SU-DHL-6 (cell line): Measurements from ENCODE around the gene IER5.
"Not testable (repeated sequence)": the region's sequence is repeated elsewhere in the genome, so short reads cannot be mapped to it uniquely, and the experiment has no call there.

ENCODE experiments used
- H2AFZ ChIP-seq: fragments of 200-600 bp; sonication (generic); 2 replicates; pipeline ENCODE4 v1.6.1; 2014; ENCODE audit warnings: low read depth, mild to moderate bottlenecking, moderate library complexity, mixed read lengths, antibody characterized with exemption, low read length; ENCODE audit not compliant: severe bottlenecking
- H3F3A ChIP-seq: fragments of 200-600 bp; shearing (Covaris generic); 2 replicates; pipeline ENCODE4 v1.6.0; 2016; ENCODE audit warnings: antibody characterized with exemption, mild to moderate bottlenecking; ENCODE audit not compliant: insufficient read depth
- H3K27ac ChIP-seq: fragments of 200-600 bp; sonication (generic); 2 replicates; pipeline ENCODE4 v1.5.1; 2016; ENCODE audit warnings: low read depth, mild to moderate bottlenecking, low read length, moderate library complexity, mixed read lengths
- H3K27me3 ChIP-seq: fragments of 200-600 bp; sonication (generic), shearing (Covaris generic); 2 replicates; pipeline ENCODE4 v1.6.0; 2014; ENCODE audit warnings: mild to moderate bottlenecking, low read length
- H3K36me3 ChIP-seq: fragments of 200-600 bp; sonication (generic); 2 replicates; pipeline ENCODE4 v1.6.1; 2014; ENCODE audit warnings: mild to moderate bottlenecking, low read length, mixed read lengths
- H3K4me2 ChIP-seq: fragments of 300-600, 200-600 bp; shearing (Covaris generic), sonication (generic); 2 replicates; pipeline ENCODE4 v1.6.0; 2014; ENCODE audit warnings: low read length, low read depth, mild to moderate bottlenecking; ENCODE audit not compliant: poor library complexity, severe bottlenecking
- H3K4me3 ChIP-seq: fragments of 200-600 bp; sonication (generic); 2 replicates; pipeline ENCODE4 v1.5.1; 2014; ENCODE audit warnings: antibody characterized with exemption, low read length, mild to moderate bottlenecking, mixed read lengths; ENCODE audit not compliant: insufficient read depth, poor library complexity, severe bottlenecking
- H3K79me2 ChIP-seq: fragments of 200-600 bp; sonication (generic); 2 replicates; pipeline ENCODE4 v1.6.1; 2014; ENCODE audit warnings: mild to moderate bottlenecking, low read length, moderate library complexity; ENCODE audit not compliant: insufficient read depth
- H3K9ac ChIP-seq: fragments of 200-600 bp; sonication (generic); 2 replicates; pipeline ENCODE4 v1.7.0; 2014; ENCODE audit warnings: mild to moderate bottlenecking, low read length
- H3K9me2 ChIP-seq: fragments of 200-600 bp; sonication (generic); replicated peaks from 2 replicates; pipeline ENCODE4 v1.6.1; 2014; ENCODE audit warnings: low read length; ENCODE audit not compliant: insufficient read depth
- H3K9me3 ChIP-seq: fragments of 200-600 bp; sonication (generic); 2 replicates; pipeline ENCODE4 v1.6.1; 2014; ENCODE audit warnings: low read length, mixed read lengths; ENCODE audit not compliant: insufficient read depth
- H4K20me1 ChIP-seq: fragments of 200-600 bp; sonication (generic); 2 replicates; pipeline ENCODE4 v1.6.1; 2014; ENCODE audit warnings: low read depth, mild to moderate bottlenecking, antibody characterized with exemption, low read length, moderate library complexity, mixed read lengths
- CTCF ChIP-seq: fragments of 200-600 bp; sonication (generic); IDR thresholded peaks from one replicate; pipeline ENCODE4 v1.5.1; 2017; ENCODE audit warnings: antibody characterized with exemption, mild to moderate bottlenecking, low read length, moderate library complexity; ENCODE audit not compliant: insufficient read depth, poor library complexity, severe bottlenecking
- EZH2phosphoT487 ChIP-seq: fragments of 200-600 bp; sonication (generic), shearing (Covaris generic); conservative IDR thresholded peaks from 2 replicates; pipeline ENCODE4 v1.6.1; 2018; ENCODE audit warnings: mild to moderate bottlenecking, antibody characterized with exemption, low read length, moderate library complexity, mixed read lengths

Gene IER5

GRCh38 chr1:181056560-181056959, 31.9 kb upstream of the IER5 start:
- peaks cover 2% of the 10 kb centered on the region; the same call in 1 of the 2 replicates for H3F3A ChIP-seq
- no peak overlapping the region for H3K4me2 ChIP-seq
- no peaks in the 10 kb centered on the region for H3K9me3 ChIP-seq
- no peak overlapping the region for H3K27ac ChIP-seq
- no peaks in the 10 kb centered on the region for H3K79me2 ChIP-seq
- H3K9me2 ChIP-seq, result no peaks in the 10 kb centered on the region
- no peaks in the 10 kb centered on the region for H4K20me1 ChIP-seq
- no peaks in the 10 kb centered on the region for H3K27me3 ChIP-seq
- H3K9ac ChIP-seq, result no peak overlapping the region
- no peak overlapping the region for H3K4me3 ChIP-seq
- no peak overlapping the region for H2AFZ ChIP-seq
- no peaks in the 10 kb centered on the region; the same call in 1 of the 2 replicates for H3K36me3 ChIP-seq
- TF ChIP-seq EZH2phosphoT487 (no peak), CTCF (no peak)

- no peak overlapping the region for H3K4me3 ChIP-seq
- H3K36me3 ChIP-seq, result no peaks in the 10 kb centered on the region; the same call in 1 of the 2 replicates
- no peak overlapping the region for H3K4me2 ChIP-seq
- no peak overlapping the region for H3K9ac ChIP-seq
- peaks cover 6% of the 10 kb centered on the region; the same call in 1 of the 2 replicates for H3F3A ChIP-seq
- H2AFZ ChIP-seq, result no peak overlapping the region
- H3K9me3 ChIP-seq, result no peaks in the 10 kb centered on the region
- H3K27me3 ChIP-seq, result no peaks in the 10 kb centered on the region
- no peaks in the 10 kb centered on the region for H3K9me2 ChIP-seq
- H3K79me2 ChIP-seq, result no peaks in the 10 kb centered on the region
- H4K20me1 ChIP-seq, result no peaks in the 10 kb centered on the region
- no peak overlapping the region for H3K27ac ChIP-seq
- no peak for TF ChIP-seq CTCF
- no peak for TF ChIP-seq EZH2phosphoT487
Measured at GRCh38 chr1:181057079-181057478, 31.4 kb upstream of the IER5 start.

- H3K4me3 ChIP-seq, result no peak overlapping the region
- H3K27ac ChIP-seq, result no peak overlapping the region
- no peaks in the 10 kb centered on the region; the same call in 1 of the 2 replicates for H3K36me3 ChIP-seq
- no peaks in the 10 kb centered on the region for H3K9me3 ChIP-seq
- TF ChIP-seq EZH2phosphoT487 (no peak), CTCF (no peak)
- no peaks in the 10 kb centered on the region for H3K27me3 ChIP-seq
- peaks cover 6% of the 10 kb centered on the region; the same call in 1 of the 2 replicates for H3F3A ChIP-seq
- H3K9me2 ChIP-seq, result no peaks in the 10 kb centered on the region
- no peak overlapping the region for H3K4me2 ChIP-seq
- no peaks in the 10 kb centered on the region for H4K20me1 ChIP-seq
- no peak overlapping the region for H3K9ac ChIP-seq
- no peak overlapping the region for H2AFZ ChIP-seq
- H3K79me2 ChIP-seq, result no peaks in the 10 kb centered on the region
Measured at GRCh38 chr1:181059435-181059834, 29.1 kb upstream of the IER5 start.

DNA sequence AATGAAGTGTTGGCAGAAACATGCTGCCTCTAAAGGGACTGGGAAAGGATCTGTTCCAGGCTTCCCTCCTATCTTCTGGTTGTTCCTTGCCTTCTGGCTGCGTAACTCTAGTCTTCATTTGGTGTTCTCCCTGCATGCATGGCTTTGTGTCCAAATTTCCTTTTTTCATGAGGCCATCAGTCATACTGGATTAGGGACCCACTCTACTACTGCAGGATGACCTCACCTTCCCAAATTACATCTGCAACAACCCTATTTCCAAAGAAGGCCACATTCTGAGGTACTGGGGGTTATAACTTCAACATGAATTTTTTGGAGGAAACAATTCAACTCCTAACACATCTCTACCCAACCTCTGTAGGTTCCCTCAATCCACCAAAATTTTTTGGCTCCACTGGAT, 28.4 kb upstream of the IER5 start:
- no peak overlapping the region for H3K4me3 ChIP-seq
- no peak overlapping the region for H2AFZ ChIP-seq
- H3F3A ChIP-seq, result peaks cover 6% of the 10 kb centered on the region; the same call in 1 of the 2 replicates
- no peak for TF ChIP-seq EZH2phosphoT487
- no peak for TF ChIP-seq CTCF
- no peak overlapping the region for H3K4me2 ChIP-seq
- no peaks in the 10 kb centered on the region; the same call in 1 of the 2 replicates for H3K36me3 ChIP-seq
- H3K9ac ChIP-seq, result no peak overlapping the region
- H3K27me3 ChIP-seq, result no peaks in the 10 kb centered on the region
- H3K9me3 ChIP-seq, result no peaks in the 10 kb centered on the region
- H4K20me1 ChIP-seq, result no peaks in the 10 kb centered on the region
- H3K79me2 ChIP-seq, result no peaks in the 10 kb centered on the region
- no peak overlapping the region for H3K27ac ChIP-seq
- H3K9me2 ChIP-seq, result no peaks in the 10 kb centered on the region

- H3F3A ChIP-seq, H3K9me2 ChIP-seq, H2AFZ ChIP-seq, H3K9me3 ChIP-seq, H3K4me3 ChIP-seq, H3K79me2 ChIP-seq, H3K27ac ChIP-seq, H3K4me2 ChIP-seq, H3K36me3 ChIP-seq, H3K9ac ChIP-seq, H4K20me1 ChIP-seq, H3K27me3 ChIP-seq: not testable (repeated sequence)
Measured at GRCh38 chr1:181060947-181061346, 27.6 kb upstream of the IER5 start.
